ENCODE data around the gene UBE2D4.
"Not testable (repeated sequence)": the region's sequence is repeated elsewhere in the genome, so short reads cannot be mapped to it uniquely, and the experiment has no call there.

UBE2D4 gene

GRCh38 chr7:43983736-43984135 is 57.5 kb downstream of the UBE2D4 start:
- H3K18ac ChIP-seq (ENCODE audit: low read depth in 1 of 2, low read length in 2 of 2); H2BK5ac ChIP-seq (ENCODE audit: low read depth, low read length, poor library complexity, severe bottlenecking); H2BK15ac ChIP-seq (ENCODE audit: low read depth, poor library complexity, severe bottlenecking); H3K27me3 ChIP-seq (ENCODE audit: control insufficient read depth in 1 of 2, insufficient read depth in 1 of 2, low read length in 2 of 2); H4K91ac ChIP-seq (ENCODE audit: low read length); H2AFZ ChIP-seq (ENCODE audit: low read depth, low read length); H3K23ac ChIP-seq (ENCODE audit: low read length in 2 of 2); H2BK12ac ChIP-seq (ENCODE audit: low read length in 2 of 2); H3K9me3 ChIP-seq (ENCODE audit: control insufficient read depth, low read length); H2AK5ac ChIP-seq (ENCODE audit: low read length, severe bottlenecking); H3K36me3 ChIP-seq (ENCODE audit: control insufficient read depth in 1 of 2, insufficient read depth in 2 of 2, low read depth in 1 of 2, low read length in 2 of 2); H3K4ac ChIP-seq (ENCODE audit: low read depth in 1 of 2, low read length in 2 of 2); H3K4me2 ChIP-seq (ENCODE audit: low read length, poor library complexity, severe bottlenecking); H3K4me3 ChIP-seq (ENCODE audit: insufficient read depth in 1 of 2, low read depth in 1 of 2, low read length in 2 of 2); H2BK120ac ChIP-seq (ENCODE audit: low read depth, low read length); H3K4me1 ChIP-seq (ENCODE audit: control insufficient read depth, insufficient read depth, low read depth, low read length); H4K8ac ChIP-seq (ENCODE audit: low read length); H3K27ac ChIP-seq (ENCODE audit: low read length, poor library complexity, severe bottlenecking); H3K9ac ChIP-seq (ENCODE audit: low read length); H3K14ac ChIP-seq (ENCODE audit: low read length in 2 of 2); H3K79me1 ChIP-seq (replicated peaks; ENCODE audit: low read length, poor library complexity, severe bottlenecking); DNase-seq: not testable (repeated sequence)
- WGBS = 100% methylated on average over 1 of the region's 2 CpGs

GRCh38 chr7:43985904-43986864 is 59.9 kb downstream of the UBE2D4 start:
- not testable (repeated sequence) for H3K4ac ChIP-seq (ENCODE audit: low read depth in 1 of 2, low read length in 2 of 2); H3K18ac ChIP-seq (ENCODE audit: low read depth in 1 of 2, low read length in 2 of 2); H3K9ac ChIP-seq (ENCODE audit: low read length); H2AFZ ChIP-seq (ENCODE audit: low read depth, low read length); H2AK5ac ChIP-seq (ENCODE audit: low read length, severe bottlenecking); H3K4me2 ChIP-seq (ENCODE audit: low read length, poor library complexity, severe bottlenecking); H3K27ac ChIP-seq (ENCODE audit: low read length, poor library complexity, severe bottlenecking); H2BK15ac ChIP-seq (ENCODE audit: low read depth, poor library complexity, severe bottlenecking); H3K36me3 ChIP-seq (ENCODE audit: control insufficient read depth in 1 of 2, insufficient read depth in 2 of 2, low read depth in 1 of 2, low read length in 2 of 2); H2BK5ac ChIP-seq (ENCODE audit: low read depth, low read length, poor library complexity, severe bottlenecking); H4K8ac ChIP-seq (ENCODE audit: low read length); H3K27me3 ChIP-seq (ENCODE audit: control insufficient read depth in 1 of 2, insufficient read depth in 1 of 2, low read length in 2 of 2); H3K9me3 ChIP-seq (ENCODE audit: control insufficient read depth, low read length); H3K14ac ChIP-seq (ENCODE audit: low read length in 2 of 2); H2BK12ac ChIP-seq (ENCODE audit: low read length in 2 of 2); H3K4me1 ChIP-seq (ENCODE audit: control insufficient read depth, insufficient read depth, low read depth, low read length); H3K23ac ChIP-seq (ENCODE audit: low read length in 2 of 2); H3K79me1 ChIP-seq (replicated peaks; ENCODE audit: low read length, poor library complexity, severe bottlenecking); H2BK120ac ChIP-seq (ENCODE audit: low read depth, low read length); H4K91ac ChIP-seq (ENCODE audit: low read length); H3K4me3 ChIP-seq (ENCODE audit: insufficient read depth in 1 of 2, low read depth in 1 of 2, low read length in 2 of 2)
- peak; percentile 68 for DNase-seq
- 14% methylated on average over 7 of the region's 33 CpGs for WGBS

- H4K91ac ChIP-seq (ENCODE audit: low read length); H3K27ac ChIP-seq (ENCODE audit: low read length, poor library complexity, severe bottlenecking); H3K27me3 ChIP-seq (ENCODE audit: control insufficient read depth in 1 of 2, insufficient read depth in 1 of 2, low read length in 2 of 2); DNase-seq; H2AK5ac ChIP-seq (ENCODE audit: low read length, severe bottlenecking); H3K4me2 ChIP-seq (ENCODE audit: low read length, poor library complexity, severe bottlenecking); H3K18ac ChIP-seq (ENCODE audit: low read depth in 1 of 2, low read length in 2 of 2); H3K14ac ChIP-seq (ENCODE audit: low read length in 2 of 2); H2BK5ac ChIP-seq (ENCODE audit: low read depth, low read length, poor library complexity, severe bottlenecking); H2BK12ac ChIP-seq (ENCODE audit: low read length in 2 of 2); H3K4ac ChIP-seq (ENCODE audit: low read depth in 1 of 2, low read length in 2 of 2); H3K36me3 ChIP-seq (ENCODE audit: control insufficient read depth in 1 of 2, insufficient read depth in 2 of 2, low read depth in 1 of 2, low read length in 2 of 2); H3K4me3 ChIP-seq (ENCODE audit: insufficient read depth in 1 of 2, low read depth in 1 of 2, low read length in 2 of 2); H2BK15ac ChIP-seq (ENCODE audit: low read depth, poor library complexity, severe bottlenecking); H3K9ac ChIP-seq (ENCODE audit: low read length); H2BK120ac ChIP-seq (ENCODE audit: low read depth, low read length); H3K23ac ChIP-seq (ENCODE audit: low read length in 2 of 2); H3K4me1 ChIP-seq (ENCODE audit: control insufficient read depth, insufficient read depth, low read depth, low read length); H2AFZ ChIP-seq (ENCODE audit: low read depth, low read length); H3K9me3 ChIP-seq (ENCODE audit: control insufficient read depth, low read length); H4K8ac ChIP-seq (ENCODE audit: low read length); H3K79me1 ChIP-seq (replicated peaks; ENCODE audit: low read length, poor library complexity, severe bottlenecking): not testable (repeated sequence)
- WGBS = 100% methylated on average over 1 of the region's 9 CpGs
These were observed 61.2 kb downstream of the UBE2D4 start for GRCh38 chr7:43987476-43987875.

- DNase-seq; H2AFZ ChIP-seq (ENCODE audit: low read depth, low read length); H4K91ac ChIP-seq (ENCODE audit: low read length); H3K4me1 ChIP-seq (ENCODE audit: control insufficient read depth, insufficient read depth, low read depth, low read length); H3K4me3 ChIP-seq (ENCODE audit: insufficient read depth in 1 of 2, low read depth in 1 of 2, low read length in 2 of 2); H2AK5ac ChIP-seq (ENCODE audit: low read length, severe bottlenecking); H2BK15ac ChIP-seq (ENCODE audit: low read depth, poor library complexity, severe bottlenecking); H3K27ac ChIP-seq (ENCODE audit: low read length, poor library complexity, severe bottlenecking); H3K18ac ChIP-seq (ENCODE audit: low read depth in 1 of 2, low read length in 2 of 2); H3K27me3 ChIP-seq (ENCODE audit: control insufficient read depth in 1 of 2, insufficient read depth in 1 of 2, low read length in 2 of 2); H2BK5ac ChIP-seq (ENCODE audit: low read depth, low read length, poor library complexity, severe bottlenecking); H3K9ac ChIP-seq (ENCODE audit: low read length); H3K9me3 ChIP-seq (ENCODE audit: control insufficient read depth, low read length); H3K14ac ChIP-seq (ENCODE audit: low read length in 2 of 2); H3K4ac ChIP-seq (ENCODE audit: low read depth in 1 of 2, low read length in 2 of 2); H2BK12ac ChIP-seq (ENCODE audit: low read length in 2 of 2); H3K79me1 ChIP-seq (replicated peaks; ENCODE audit: low read length, poor library complexity, severe bottlenecking); H4K8ac ChIP-seq (ENCODE audit: low read length); H3K23ac ChIP-seq (ENCODE audit: low read length in 2 of 2); H3K36me3 ChIP-seq (ENCODE audit: control insufficient read depth in 1 of 2, insufficient read depth in 2 of 2, low read depth in 1 of 2, low read length in 2 of 2); H3K4me2 ChIP-seq (ENCODE audit: low read length, poor library complexity, severe bottlenecking); H2BK120ac ChIP-seq (ENCODE audit: low read depth, low read length): not testable (repeated sequence)
- 85% methylated on average over 9 of the region's 12 CpGs for WGBS
These were observed 63.9 kb downstream of the UBE2D4 start for GRCh38 chr7:43990011-43990585.

Measured in mesenchymal stem cell (in vitro differentiated cells and primary cell).